SJCRH30 (cell line): ENCODE data around the gene CRELD2. TPM values are rescaled to one million over a fixed set of nuclear protein-coding genes. Genes with fewer than 3 reads are reported as not detected.

ENCODE experiments used
- DNase-seq, 2 experiments: peaks; one replicate each; pipeline ENCODE4 v3.0.0-alpha.2; 2015 to 2020
- H3K27ac ChIP-seq: fragments of 250-450 bp; sonication (Bioruptor Pico); 2 replicates; pipeline ENCODE4 v1.5.1; 2020; ENCODE audit warnings: mild to moderate bottlenecking, moderate library complexity
- H3K27me3 ChIP-seq: fragments of 250-450 bp; sonication (Bioruptor Pico); 2 replicates; pipeline ENCODE4 v1.5.1; 2020; ENCODE audit warnings: mild to moderate bottlenecking, moderate library complexity
- H3K36me3 ChIP-seq: fragments of 250-450 bp; sonication (Bioruptor Pico); 2 replicates; pipeline ENCODE4 v1.5.1; 2020; ENCODE audit warnings: mild to moderate bottlenecking, moderate library complexity
- H3K4me1 ChIP-seq: fragments of 250-450 bp; sonication (Bioruptor Pico); 2 replicates; pipeline ENCODE4 v1.5.1; 2020; ENCODE audit warnings: mild to moderate bottlenecking, moderate library complexity
- H3K4me3 ChIP-seq: fragments of 250-450 bp; sonication (Bioruptor Pico); 2 replicates; pipeline ENCODE4 v1.5.1; 2020; ENCODE audit warnings: mild to moderate bottlenecking, moderate library complexity
- H3K9me3 ChIP-seq: fragments of 250-450 bp; sonication (Bioruptor Pico); replicated peaks from 2 replicates; pipeline ENCODE4 v1.5.1; 2020; ENCODE audit warnings: mild to moderate bottlenecking, moderate library complexity
- total RNA-seq: library from RNA; depleted of rRNA; stranded (reverse); fragments of >200 nt; shearing (Covaris generic); gene quantifications from 2 replicates; pipeline ENCODE4 v1.2.3, GENCODE V29; 2014

Gene CRELD2
- total RNA-seq, 1 experiment from 2014 or later: 37.6 TPM

- Histone ChIP-seq H3K27ac (peak overlapping the region; percentile 57), H3K36me3 (no peaks in the 10 kb centered on the region), H3K9me3 (no peaks in the 10 kb centered on the region), H3K4me3 (peak overlapping the region; percentile 12), H3K27me3 (no peaks in the 10 kb centered on the region), H3K4me1 (peaks cover 69% of the 10 kb centered on the region)
- peak; percentile 75 to 81 for DNase-seq
Measured at GRCh38 chr22:49948958-49949913, 30.8 kb downstream of the CRELD2 start.

GRCh38 chr22:49949914-49950292 is 31.5 kb downstream of the CRELD2 start:
- H3K27ac ChIP-seq: peak overlapping the region; percentile 57
- no peak for DNase-seq
- H3K4me3 ChIP-seq: peak overlapping the region; percentile 12
- H3K36me3 ChIP-seq: no peaks in the 10 kb centered on the region
- H3K27me3 ChIP-seq: no peaks in the 10 kb centered on the region
- H3K9me3 ChIP-seq: no peaks in the 10 kb centered on the region
- peaks cover 76% of the 10 kb centered on the region for H3K4me1 ChIP-seq

GRCh38 chr22:49950396-49950994 is 32.1 kb downstream of the CRELD2 start:
- no peak overlapping the region for H3K4me3 ChIP-seq
- peaks cover 82% of the 10 kb centered on the region for H3K4me1 ChIP-seq
- no peaks in the 10 kb centered on the region for H3K36me3 ChIP-seq
- no peak for DNase-seq
- H3K9me3 ChIP-seq: no peaks in the 10 kb centered on the region
- no peaks in the 10 kb centered on the region for H3K27me3 ChIP-seq
- no peak overlapping the region for H3K27ac ChIP-seq

GRCh38 chr22:49951000-49951677 is 32.7 kb downstream of the CRELD2 start:
- H3K4me1 ChIP-seq: peaks cover 83% of the 10 kb centered on the region

GRCh38 chr22:49951678-49951985 is 33.2 kb downstream of the CRELD2 start:
- no peaks in the 10 kb centered on the region for H3K36me3 ChIP-seq
- DNase-seq: no peak
- H3K27ac ChIP-seq: no peak overlapping the region; the same call in 1 of the 2 replicates
- H3K4me3 ChIP-seq: no peak overlapping the region
- H3K4me1 ChIP-seq: peaks cover 81% of the 10 kb centered on the region
- no peaks in the 10 kb centered on the region for H3K9me3 ChIP-seq
- no peaks in the 10 kb centered on the region for H3K27me3 ChIP-seq

More at GRCh38 chr22:49951000-49951677, 32.7 kb downstream of the CRELD2 start:
- Histone ChIP-seq H3K4me3 (no peak overlapping the region), H3K9me3 (no peaks in the 10 kb centered on the region), H3K27me3 (no peaks in the 10 kb centered on the region), H3K27ac (no peak overlapping the region), H3K36me3 (no peaks in the 10 kb centered on the region)
- no peak for DNase-seq

GRCh38 chr22:49951986-49952896 is 33.8 kb downstream of the CRELD2 start:
- H3K27me3 ChIP-seq: no peaks in the 10 kb centered on the region
- DNase-seq: no peak
- no peaks in the 10 kb centered on the region for H3K36me3 ChIP-seq
- no peaks in the 10 kb centered on the region for H3K9me3 ChIP-seq
- H3K4me1 ChIP-seq: peaks cover 81% of the 10 kb centered on the region
- H3K27ac ChIP-seq: peak overlapping the region; percentile 24; the same call in 1 of the 2 replicates
- no peak overlapping the region for H3K4me3 ChIP-seq

- no peak overlapping the region for H3K27ac ChIP-seq
- no peaks in the 10 kb centered on the region for H3K9me3 ChIP-seq
- no peak for DNase-seq
- no peaks in the 10 kb centered on the region for H3K36me3 ChIP-seq
- peaks cover 74% of the 10 kb centered on the region for H3K4me1 ChIP-seq
- no peak overlapping the region for H3K4me3 ChIP-seq
- H3K27me3 ChIP-seq: no peaks in the 10 kb centered on the region
Measured at GRCh38 chr22:49953027-49953679, 34.7 kb downstream of the CRELD2 start.

GRCh38 chr22:49953680-49954344 is 35.4 kb downstream of the CRELD2 start:
- no peak for DNase-seq
- Histone ChIP-seq H3K9me3 (no peaks in the 10 kb centered on the region), H3K27ac (no peak overlapping the region), H3K4me1 (peaks cover 68% of the 10 kb centered on the region), H3K4me3 (no peak overlapping the region), H3K27me3 (no peaks in the 10 kb centered on the region), H3K36me3 (no peaks in the 10 kb centered on the region)

- peaks cover 65% of the 10 kb centered on the region for H3K4me1 ChIP-seq
- no peaks in the 10 kb centered on the region for H3K36me3 ChIP-seq
- no peaks in the 10 kb centered on the region for H3K9me3 ChIP-seq
- no peak overlapping the region for H3K27ac ChIP-seq
- no peak for DNase-seq
- no peak overlapping the region for H3K4me3 ChIP-seq
- H3K27me3 ChIP-seq: no peaks in the 10 kb centered on the region
Measured at GRCh38 chr22:49954354-49954753, 35.9 kb downstream of the CRELD2 start.

- H3K36me3 ChIP-seq: no peaks in the 10 kb centered on the region
- H3K27ac ChIP-seq: peak overlapping the region; percentile 65
- no peak overlapping the region for H3K4me3 ChIP-seq
- H3K4me1 ChIP-seq: peaks cover 62% of the 10 kb centered on the region
- DNase-seq: no peak
- no peaks in the 10 kb centered on the region for H3K27me3 ChIP-seq
- no peaks in the 10 kb centered on the region for H3K9me3 ChIP-seq
Measured at GRCh38 chr22:49954991-49955580, 36.7 kb downstream of the CRELD2 start.

GRCh38 chr22:49955581-49956417 is 37.4 kb downstream of the CRELD2 start:
- peak overlapping the region; percentile 65 for H3K27ac ChIP-seq
- no peak for DNase-seq
- H3K4me3 ChIP-seq: no peak overlapping the region
- H3K36me3 ChIP-seq: no peaks in the 10 kb centered on the region
- peaks cover 62% of the 10 kb centered on the region for H3K4me1 ChIP-seq
- no peaks in the 10 kb centered on the region for H3K27me3 ChIP-seq
- H3K9me3 ChIP-seq: no peaks in the 10 kb centered on the region

GRCh38 chr22:49956418-49956770 is 38.0 kb downstream of the CRELD2 start:
- peak; percentile 98 for DNase-seq
- no peaks in the 10 kb centered on the region for H3K9me3 ChIP-seq
- peaks cover 62% of the 10 kb centered on the region for H3K4me1 ChIP-seq
- no peak overlapping the region for H3K4me3 ChIP-seq
- H3K36me3 ChIP-seq: no peaks in the 10 kb centered on the region
- H3K27me3 ChIP-seq: no peaks in the 10 kb centered on the region
- peak overlapping the region; percentile 65 for H3K27ac ChIP-seq
